Upper lobe of left lung (tissue), 6 donors: ENCODE data around the gene CHURC1. TPM values are rescaled to one million over a fixed set of nuclear protein-coding genes. Genes with fewer than 3 reads are reported as not detected.

Experiments used
- ATAC-seq, 2 donors: fragments of 200-7000 bp; cut with Tn5 transposase; one replicate each; pipeline ENCODE4 v1.9.1; 2022; ENCODE audit warnings: mild to moderate bottlenecking in 2 of 2, moderate library complexity in 2 of 2; ENCODE audit not compliant: low FRiP score in 2 of 2
- DNase-seq, 2 donors: peaks; one replicate each; pipeline ENCODE4 v3.0.0-alpha.2; 2019 to 2020
- H3K27ac ChIP-seq, 4 donors: fragments of 200-600 bp; sonication (generic); one replicate each; pipeline ENCODE4 v1.5.1; 2016 to 2019
- H3K27me3 ChIP-seq, 4 donors: fragments of 200-600 bp; sonication (generic); one replicate each; pipeline ENCODE4 v1.5.1; 2017 to 2019
- H3K36me3 ChIP-seq, 4 donors: fragments of 200-600 bp; sonication (generic); one replicate each; pipeline ENCODE4 v1.5.1; 2016 to 2019
- H3K4me1 ChIP-seq, 4 donors: fragments of 200-600 bp; sonication (generic); one replicate each; pipeline ENCODE4 v1.5.1; 2018 to 2019
- H3K4me3 ChIP-seq, 4 donors: fragments of 200-600 bp; sonication (generic); one replicate each; pipeline ENCODE4 v1.5.1; 2017 to 2019; ENCODE audit warnings: mild to moderate bottlenecking in 2 of 4, moderate library complexity in 1 of 4
- H3K9me3 ChIP-seq, 4 donors: fragments of 200-600 bp; sonication (generic); one replicate each; pipeline ENCODE4 v1.5.1; 2018 to 2019
- CTCF ChIP-seq, 6 experiments: fragments of 450-650 bp in 4 of 6; fragments of 200-600 bp in 2 of 6; sonication (generic) in 2 of 6; IDR thresholded peaks; one replicate each; pipeline ENCODE4 v1.5.1; 2016 to 2019; ENCODE audit warnings: antibody characterized with exemption in 6 of 6
- EP300 ChIP-seq, 4 donors: sonication (generic); formaldehyde crosslinking; IDR thresholded peaks; one replicate each; pipeline ENCODE4 v1.5.1; 2017; ENCODE audit warnings: antibody characterized with exemption in 4 of 4, control low read depth in 2 of 4
- POLR2A ChIP-seq, 4 donors: fragments of 450-650 bp; IDR thresholded peaks; one replicate each; pipeline ENCODE4 v1.5.1; 2016 to 2017; ENCODE audit warnings: antibody characterized with exemption in 4 of 4, mild to moderate bottlenecking in 2 of 4
- POLR2AphosphoS5 ChIP-seq, 2 donors: sonication (generic); formaldehyde crosslinking; IDR thresholded peaks; one replicate each; pipeline ENCODE4 v1.5.1; 2017; ENCODE audit warnings: antibody characterized with exemption in 2 of 2
- WGBS, 2 donors: methylation state at CpG; one replicate each; pipeline ENCODE4 v1.1.5; 2017 to 2018; 5-methylcytosine and 5-hydroxymethylcytosine counted together
- total RNA-seq, 6 donors: library from RNA; depleted of rRNA in 4 of 6; stranded (reverse); fragments of >200 nt in 4 of 6; gene quantifications; one replicate each; pipeline versions ENCODE4 v1.1.0 to v1.2.1, GENCODE V29; 2016 to 2021
- donor health status: DM: no; HTN: no; CAD: no; lungs with moderate emphysema.
- donor health status: DM: no; HTN: yes; CAD: no; lungs with severe emphysema.

Gene CHURC1
- total RNA-seq, 6 donors from 2014 or later: 18.3 to 99.6 (median 49.2) TPM

- H3K27me3 ChIP-seq: no peaks in the 10 kb centered on the region
- peaks cover 0 to 5% (median 2%) of the 10 kb centered on the region in 4 donors for H3K4me1 ChIP-seq
- ATAC-seq (no peak), DNase-seq (no peak)
- WGBS, 2 donors: 74 to 87% methylated on average over 2 of the region's 2 CpGs
- H3K36me3 ChIP-seq: peaks cover 12 to 52% (median 19%) of the 10 kb centered on the region in 4 donors
- H3K27ac ChIP-seq: no peak overlapping the region
- TF ChIP-seq POLR2A (IDR thresholded peaks at IDR 0.05): no peak
- TF ChIP-seq POLR2AphosphoS5 (IDR thresholded peaks at IDR 0.05): no peak
- TF ChIP-seq CTCF (IDR thresholded peaks at IDR 0.05): no peak
- no peak for TF ChIP-seq EP300 (IDR thresholded peaks at IDR 0.05)
- H3K4me3 ChIP-seq: no peak overlapping the region
- no peaks in the 10 kb centered on the region for H3K9me3 ChIP-seq
Observed at GRCh38 chr14:64935508-64935907, 21.3 kb downstream of the CHURC1 start.

DNA sequence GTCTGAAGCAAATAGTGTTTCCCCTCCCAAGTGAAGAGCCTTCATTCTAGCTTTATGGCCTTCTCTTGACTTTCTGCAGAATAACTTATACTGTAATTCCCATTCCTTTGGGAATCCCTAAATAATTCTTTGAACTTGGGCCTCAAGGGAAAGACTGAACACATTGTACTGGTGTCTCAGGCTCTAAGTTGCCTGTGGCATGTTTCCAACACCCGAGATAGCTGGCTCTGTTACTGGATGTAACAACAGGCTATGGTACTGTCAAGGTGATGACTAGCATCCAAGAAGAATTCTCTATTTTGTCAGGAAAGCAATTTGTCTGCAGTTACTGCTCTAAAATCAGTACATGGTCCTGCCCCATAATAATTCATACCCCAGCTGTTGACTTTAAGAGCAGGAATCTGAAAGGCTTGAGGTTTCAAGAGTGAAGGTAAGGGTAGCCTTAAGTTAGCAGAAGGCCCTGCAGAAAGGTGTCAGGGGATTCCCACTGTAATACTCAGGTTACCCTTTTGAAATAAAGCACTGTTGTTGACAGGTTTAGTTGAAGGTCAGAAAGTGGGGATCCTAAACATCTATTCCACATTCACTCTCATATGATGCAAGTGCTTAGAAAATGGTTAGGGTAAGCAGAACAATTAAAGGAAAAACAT is 23.0 kb downstream of the CHURC1 start:
- H3K36me3 ChIP-seq: peaks cover 10 to 43% (median 20%) of the 10 kb centered on the region in 4 donors
- no peaks in the 10 kb centered on the region for H3K9me3 ChIP-seq
- peaks cover 0 to 5% (median 2%) of the 10 kb centered on the region in 4 donors for H3K4me1 ChIP-seq
- no peak overlapping the region for H3K27ac ChIP-seq
- H3K27me3 ChIP-seq: no peaks in the 10 kb centered on the region
- 33 to 64% methylated on average over 1 of the region's 1 CpG for WGBS, 2 donors
- TF ChIP-seq POLR2A (IDR thresholded peaks at IDR 0.05) (no peak), CTCF (IDR thresholded peaks at IDR 0.05) (no peak), POLR2AphosphoS5 (IDR thresholded peaks at IDR 0.05) (no peak), EP300 (IDR thresholded peaks at IDR 0.05) (no peak)
- DNase-seq: no peak
- ATAC-seq: no peak
- no peak overlapping the region for H3K4me3 ChIP-seq

DNA sequence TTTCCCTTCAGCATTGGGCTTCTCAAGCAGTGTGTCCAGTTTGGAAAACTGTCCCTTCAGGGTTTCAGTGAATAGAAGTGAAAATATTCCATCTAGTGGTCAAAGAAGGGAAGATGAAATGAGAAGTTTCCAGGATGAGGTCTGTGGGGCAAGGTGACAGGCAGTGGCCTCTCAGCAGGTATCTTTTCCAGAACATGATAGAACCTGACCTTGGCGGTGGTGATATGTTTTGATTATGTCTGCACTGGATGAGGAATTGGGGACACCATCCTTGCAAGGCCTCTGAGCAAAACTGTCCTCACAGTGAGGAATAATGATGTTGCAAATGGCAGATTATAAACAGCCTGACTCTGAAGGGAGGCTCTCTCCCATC is 23.6 kb downstream of the CHURC1 start:
- peaks cover 5 to 37% (median 16%) of the 10 kb centered on the region in 4 donors for H3K36me3 ChIP-seq
- ATAC-seq (no peak), DNase-seq (no peak)
- no peak overlapping the region for H3K4me3 ChIP-seq
- no peak for TF ChIP-seq POLR2AphosphoS5 (IDR thresholded peaks at IDR 0.05)
- TF ChIP-seq POLR2A (IDR thresholded peaks at IDR 0.05): no peak
- peak in 2 of 6 experiments; percentile 22 to 28 for TF ChIP-seq CTCF (IDR thresholded peaks at IDR 0.05)
- H3K9me3 ChIP-seq: no peaks in the 10 kb centered on the region
- H3K27ac ChIP-seq: no peak overlapping the region
- no peaks in the 10 kb centered on the region for H3K27me3 ChIP-seq
- WGBS, 2 donors: 89 to 100% methylated on average over 1 of the region's 1 CpG
- peaks cover 0 to 8% (median 2%) of the 10 kb centered on the region in 4 donors for H3K4me1 ChIP-seq

DNA sequence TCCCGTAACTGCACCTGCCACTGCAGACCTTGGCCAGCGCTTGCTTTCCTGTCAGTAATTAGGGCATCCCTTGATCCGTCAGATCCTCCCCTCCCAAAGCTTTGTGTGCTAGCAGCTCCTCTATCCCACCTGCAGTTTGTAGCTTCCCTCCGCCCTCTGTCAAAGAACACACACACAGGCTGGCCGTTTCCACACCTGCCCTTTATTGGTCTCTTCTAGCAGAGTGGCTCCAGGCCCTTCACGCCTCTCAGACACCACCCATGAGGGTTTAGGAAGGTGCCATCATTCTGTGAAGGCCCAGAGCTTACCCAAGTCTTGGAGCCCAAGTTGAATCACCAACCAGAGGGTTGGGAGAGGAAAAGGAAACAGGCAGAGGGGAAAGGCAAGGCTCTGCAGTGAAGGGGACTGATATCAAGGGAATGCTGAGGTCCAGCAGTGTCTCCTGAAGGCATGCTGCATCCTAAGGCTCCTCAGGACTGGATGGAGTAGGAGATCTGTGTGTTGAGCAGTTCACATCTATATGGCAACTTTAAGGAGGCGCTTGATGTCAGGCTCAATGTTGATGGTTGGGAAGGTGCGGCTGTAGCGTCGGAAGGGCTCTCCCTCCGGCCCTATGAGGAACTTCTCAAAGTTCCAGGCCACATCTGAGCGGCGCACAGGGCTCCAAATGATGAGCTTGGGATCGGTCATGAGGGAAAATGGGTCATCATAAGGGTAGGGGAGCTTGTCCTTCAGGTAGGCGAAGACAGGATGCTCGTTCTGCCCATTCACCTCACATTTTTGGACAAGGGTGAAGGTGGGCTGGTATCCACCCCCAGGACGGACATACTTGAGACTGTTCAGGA is 24.9 kb downstream of the CHURC1 start:
- peaks cover 0 to 9% (median 3%) of the 10 kb centered on the region in 4 donors for H3K4me1 ChIP-seq
- ATAC-seq (no peak), DNase-seq (no peak)
- TF ChIP-seq POLR2A (IDR thresholded peaks at IDR 0.05) (no peak), POLR2AphosphoS5 (IDR thresholded peaks at IDR 0.05) (no peak), CTCF (IDR thresholded peaks at IDR 0.05) (no peak), EP300 (IDR thresholded peaks at IDR 0.05) (no peak)
- H3K4me3 ChIP-seq: no peak overlapping the region
- peaks cover 0 to 32% (median 12%) of the 10 kb centered on the region in 4 donors for H3K36me3 ChIP-seq
- H3K27ac ChIP-seq: no peak overlapping the region
- 92 to 96% methylated on average over 17 of the region's 17 CpGs for WGBS, 2 donors
- no peaks in the 10 kb centered on the region for H3K9me3 ChIP-seq
- no peaks in the 10 kb centered on the region for H3K27me3 ChIP-seq
